ENCODE measurements around the gene FBXL16. TPM values are rescaled to one million over a fixed set of nuclear protein-coding genes. Genes with fewer than 3 reads are reported as not detected.

FBXL16 gene
- total and polyA plus RNA-seq, 9 of the 15 experiments (the other 6 are each of a cell fraction or from before 2014, with no cell fraction given) = 0.21 to 8.2 (median 1.7) TPM

GRCh38 chr16:740764-741505 is 35.3 kb upstream of the FBXL16 start, which contains the start of gene CIAO3 (continued):
- TF ChIP-seq NKRF (IDR thresholded peaks at IDR 0.05; ENCODE audit: borderline replicate concordance) (peak; percentile 22; the same call in 1 of the 2 replicates), MECOM (CRISPR knock-in tag; IDR thresholded peaks at IDR 0.05) (no peak), FOXA1 (IDR thresholded peaks at IDR 0.05; ENCODE audit: borderline replicate concordance) (no peak), GATAD2A (IDR thresholded peaks at IDR 0.05) (no peak), NUFIP1 (IDR thresholded peaks at IDR 0.05; ENCODE audit: partially characterized antibody) (no peak), REST (IDR thresholded peaks at IDR 0.05; ENCODE audit: borderline replicate concordance) (no peak), REST (CRISPR knock-in tag; IDR thresholded peaks at IDR 0.05; ENCODE audit: low read depth) (no peak), PREB (CRISPR knock-in tag; IDR thresholded peaks at IDR 0.05) (no peak), YY1 (IDR thresholded peaks at IDR 0.05; ENCODE audit: borderline replicate concordance in 1 of 3, control insufficient read depth in 1 of 3, extremely low read depth in 1 of 3, insufficient read depth in 3 of 3, insufficient read length in 1 of 3, insufficient replicate concordance in 2 of 3, low read depth in 1 of 3, low read length in 2 of 3) (peak; percentile 79 to 96 (median 93))

Data from K562 (cell line).